GM12892 (cell line): ENCODE results near the gene CUBN.

ENCODE experiments used
- DNase-seq: peaks from one replicate; pipeline ENCODE4 v3.0.0; 2011; ENCODE audit not compliant: insufficient read length
- FAIRE-seq: peaks from 2 replicates; lab custom pipeline; 2011; peaks lifted over from hg19 to GRCh38; lab: Jason Lieb, UNC
- POLR2A ChIP-seq: IDR thresholded peaks from 2 replicates; pipeline ENCODE4 v1.6.1; 2011; ENCODE audit warnings: low read depth, low read length, control low read depth
- POLR2AphosphoS5 ChIP-seq: IDR thresholded peaks from 2 replicates; pipeline ENCODE4 v1.6.1; 2011; ENCODE audit warnings: low read depth, low read length, control low read depth
- TAF1 ChIP-seq: IDR thresholded peaks from 2 replicates; pipeline ENCODE4 v1.6.1; 2011; ENCODE audit warnings: low read depth, mild to moderate bottlenecking, control low read depth, low read length, borderline replicate concordance

The CUBN gene

DNA sequence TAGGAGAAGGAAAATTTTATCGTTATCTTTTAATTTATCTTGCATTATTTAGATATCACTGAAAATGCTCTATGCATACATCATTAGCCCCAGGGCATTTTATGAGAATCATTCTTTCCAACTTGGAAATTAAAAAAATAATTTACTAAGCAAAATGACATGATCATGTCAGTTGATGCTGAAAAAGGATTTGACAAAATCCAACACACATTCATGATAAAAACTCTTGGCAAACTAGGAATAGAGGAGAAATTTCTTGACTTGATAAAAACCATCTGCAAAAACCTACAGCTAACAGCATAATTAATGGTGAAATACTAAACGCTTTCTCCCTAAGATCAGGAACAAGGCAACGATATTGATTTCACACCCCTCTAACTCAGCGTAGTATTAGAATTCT, 272.2 kb downstream of the CUBN start:
- TF ChIP-seq TAF1 (no peak), POLR2A (no peak), POLR2AphosphoS5 (no peak)
- DNase-seq (no peak), FAIRE-seq (no peak)

DNA sequence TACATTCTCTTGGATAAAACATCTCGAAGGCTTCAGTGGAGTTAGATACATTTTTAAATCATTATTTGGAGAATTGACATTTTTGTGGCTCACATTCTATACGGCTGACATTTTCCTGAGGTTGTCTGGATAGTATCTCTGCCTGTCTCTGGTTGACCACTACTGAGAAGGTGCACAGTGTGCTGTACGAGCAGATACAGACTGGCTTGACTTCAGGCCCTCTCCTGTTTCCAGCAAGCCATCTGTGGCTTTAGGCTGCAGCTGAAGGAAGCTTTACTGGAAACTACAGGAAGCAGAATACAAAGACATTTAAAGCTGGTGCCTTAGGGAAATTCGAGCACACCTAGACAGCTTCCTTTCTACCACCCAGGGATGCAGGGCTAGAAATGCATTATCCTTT, 273.0 kb downstream of the CUBN start:
- FAIRE-seq (peak; percentile 36), DNase-seq (no peak)
- TF ChIP-seq TAF1: no peak
- TF ChIP-seq POLR2AphosphoS5: no peak
- TF ChIP-seq POLR2A: no peak

DNA sequence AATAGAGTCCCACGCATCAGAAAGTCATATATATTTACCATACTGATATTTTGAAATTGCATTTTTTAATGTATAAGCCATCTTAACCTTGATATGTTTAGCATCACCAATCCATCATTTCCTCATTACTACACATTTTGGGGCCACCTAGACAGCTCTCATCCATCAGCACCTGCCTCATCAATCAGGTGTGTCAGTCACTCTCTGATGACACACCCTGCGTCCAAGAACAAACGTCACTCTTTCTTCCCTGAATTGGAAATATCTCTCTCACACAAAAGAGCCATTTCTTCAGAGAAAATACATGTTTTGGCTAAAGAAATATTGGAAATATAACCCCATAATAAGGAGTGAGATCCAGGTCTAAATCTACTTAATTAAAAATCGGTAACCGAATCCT, 273.5 kb downstream of the CUBN start:
- DNase-seq: no peak
- no peak for FAIRE-seq

DNA sequence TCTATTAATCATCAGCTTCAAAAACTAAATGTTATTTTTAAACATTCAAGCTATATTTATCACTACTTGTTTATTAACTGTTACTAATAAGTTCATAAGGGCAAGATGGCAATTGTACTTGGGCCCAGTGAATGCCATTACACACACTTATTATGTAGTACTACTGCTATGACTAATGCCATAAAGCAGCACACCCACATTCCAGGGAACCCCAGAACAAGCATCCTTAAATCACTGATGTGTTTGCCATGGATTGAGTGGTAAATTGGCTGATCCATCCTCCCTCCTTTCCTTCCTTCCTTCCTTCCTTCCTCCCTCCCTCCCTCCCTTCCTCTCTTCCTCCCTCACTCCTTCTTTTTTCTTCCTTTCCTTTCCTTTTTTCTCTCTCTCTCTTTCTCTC, 275.0 kb downstream of the CUBN start:
- no peak for FAIRE-seq
- no peak for DNase-seq
- TF ChIP-seq POLR2A (no peak), POLR2AphosphoS5 (no peak), TAF1 (no peak)

More for the DNA sequence above, 273.5 kb downstream of the CUBN start:
- TF ChIP-seq TAF1 (no peak), POLR2A (no peak), POLR2AphosphoS5 (no peak)

DNA sequence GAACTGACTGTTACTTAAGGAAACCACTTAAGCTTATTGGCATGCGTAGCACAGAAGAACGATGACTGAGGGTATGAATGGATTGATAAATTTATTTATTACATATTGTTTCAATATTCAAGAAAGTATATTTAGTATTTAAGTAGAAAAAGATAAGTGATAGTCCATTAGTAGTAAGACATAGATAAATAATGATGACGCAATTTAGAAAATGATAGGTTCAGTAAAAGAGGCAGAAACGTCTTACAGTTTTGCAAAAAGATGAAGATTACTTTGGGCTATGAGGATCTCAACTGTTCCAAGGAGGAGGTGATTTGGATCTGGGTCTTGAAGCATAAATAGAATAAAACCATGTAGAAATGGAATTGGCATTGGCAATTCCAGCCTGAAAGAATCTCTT, 275.8 kb downstream of the CUBN start:
- no peak for TF ChIP-seq POLR2AphosphoS5
- no peak for TF ChIP-seq POLR2A
- TF ChIP-seq TAF1: no peak
- no peak for FAIRE-seq

DNA sequence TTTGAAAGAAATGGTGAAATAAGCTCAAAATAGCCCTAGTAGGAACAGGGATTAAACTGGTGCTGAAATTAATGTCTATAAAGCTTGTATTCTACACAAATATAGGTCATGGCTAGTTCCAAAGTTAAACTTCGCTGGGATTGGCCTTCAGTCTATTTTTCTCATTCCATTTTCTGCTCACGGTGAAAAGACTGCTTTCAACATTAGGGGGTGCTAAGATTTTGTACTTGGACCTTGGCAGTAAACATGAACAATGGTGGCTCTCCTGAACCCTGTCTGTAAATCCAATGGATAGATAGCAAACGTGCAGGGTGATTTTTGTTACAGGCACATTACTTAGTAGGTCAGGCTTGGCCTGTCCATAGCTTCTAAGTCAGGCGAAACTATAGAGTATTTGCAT, 276.4 kb downstream of the CUBN start:
- no peak for DNase-seq
- TF ChIP-seq TAF1 (no peak), POLR2AphosphoS5 (no peak), POLR2A (no peak)

More for the DNA sequence above, 275.8 kb downstream of the CUBN start:
- DNase-seq: no peak

DNA sequence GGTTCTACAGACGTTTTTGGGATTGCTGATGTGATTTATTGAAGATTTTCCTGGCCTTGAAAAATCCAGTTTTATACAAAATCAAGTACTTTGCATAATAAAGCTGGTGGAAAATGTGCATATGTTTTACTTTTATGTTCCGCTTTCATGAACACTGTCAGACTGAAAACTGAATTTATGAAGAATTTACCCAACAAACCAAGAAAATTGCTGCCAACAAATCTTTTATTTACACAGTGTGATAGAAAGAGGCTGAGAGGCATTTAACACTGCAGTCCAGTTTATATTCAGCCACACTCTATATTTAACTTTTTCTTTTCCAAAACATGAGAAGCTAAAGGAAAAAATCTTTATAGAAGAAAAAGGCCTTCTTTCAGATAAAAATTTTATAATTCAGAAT, 277.0 kb downstream of the CUBN start:
- FAIRE-seq: no peak
- TF ChIP-seq POLR2A: no peak
- TF ChIP-seq TAF1: no peak
- no peak for TF ChIP-seq POLR2AphosphoS5
- DNase-seq: no peak

More for the DNA sequence above, 276.4 kb downstream of the CUBN start:
- FAIRE-seq: no peak

DNA sequence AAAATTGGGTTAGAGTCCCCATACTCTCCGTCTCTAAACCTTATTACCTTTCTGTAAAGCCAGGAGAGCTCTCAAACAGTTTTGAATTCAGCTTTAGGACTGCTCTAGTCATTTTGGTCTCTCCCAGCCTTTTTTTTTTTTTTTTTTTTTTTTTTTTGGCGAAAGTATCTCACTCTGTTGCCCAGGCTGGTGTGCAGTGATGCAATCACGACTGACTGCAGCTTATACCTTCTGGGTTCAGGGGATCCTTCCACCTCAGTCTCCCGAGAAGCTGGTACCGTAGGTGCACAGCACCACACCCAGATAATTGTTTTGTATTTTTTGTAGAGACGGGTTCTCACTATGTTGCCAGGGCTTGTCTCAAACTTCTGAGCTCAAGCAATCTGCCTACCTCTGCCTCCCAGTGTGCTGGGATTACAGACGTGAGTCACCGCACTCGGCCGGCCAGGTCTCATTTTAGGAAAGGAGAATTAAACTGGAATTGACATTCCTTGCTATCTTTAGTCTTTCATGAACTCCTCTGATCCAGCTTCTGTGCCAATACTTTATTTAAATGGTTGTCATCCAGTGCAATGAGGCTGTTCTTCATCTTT, 281.0 kb downstream of the CUBN start:
- DNase-seq (no peak), FAIRE-seq (no peak)
- TF ChIP-seq POLR2AphosphoS5: no peak
- TF ChIP-seq TAF1: no peak

DNA sequence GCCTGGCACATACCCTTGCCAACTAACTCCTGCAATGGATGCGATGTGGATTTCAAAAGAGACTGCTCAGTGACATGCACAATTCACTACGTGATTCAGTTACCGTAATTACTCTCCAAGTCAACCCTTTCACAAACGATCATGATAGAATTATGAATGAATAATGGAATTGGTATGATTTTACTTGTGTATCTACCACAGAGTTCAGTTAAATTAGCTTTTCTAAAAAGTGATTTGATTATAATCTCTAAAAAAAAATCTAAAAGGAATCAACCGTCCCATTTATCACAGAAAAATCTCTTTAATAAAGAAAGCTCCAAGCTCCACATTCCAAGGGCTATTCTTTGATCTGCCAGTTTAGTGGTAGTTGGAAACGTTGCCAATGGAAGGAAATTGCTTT, 282.0 kb downstream of the CUBN start:
- DNase-seq: no peak
- no peak for FAIRE-seq
- TF ChIP-seq POLR2A (no peak), TAF1 (no peak), POLR2AphosphoS5 (no peak)

DNA sequence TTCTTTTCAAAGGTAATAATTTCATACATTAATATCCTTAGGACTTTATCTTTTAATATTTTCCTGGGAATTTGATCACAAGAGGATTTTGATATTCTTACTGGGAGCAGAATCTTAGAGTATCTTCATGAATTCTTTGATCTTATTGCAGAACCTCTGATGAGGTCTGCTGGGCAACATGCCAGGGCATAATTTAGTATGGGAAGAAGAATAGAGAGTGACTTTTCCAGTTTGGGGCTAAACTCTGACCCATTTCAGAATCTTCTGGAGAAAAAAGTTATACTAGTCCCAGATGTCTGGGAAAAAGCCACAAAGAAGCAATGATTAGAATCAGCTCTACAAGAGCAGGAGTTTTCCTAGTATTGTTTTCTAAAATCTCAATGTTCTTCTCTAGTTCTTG, 284.4 kb downstream of the CUBN start:
- no peak for FAIRE-seq
- no peak for DNase-seq
- no peak for TF ChIP-seq TAF1
- TF ChIP-seq POLR2A: no peak
- no peak for TF ChIP-seq POLR2AphosphoS5

DNA sequence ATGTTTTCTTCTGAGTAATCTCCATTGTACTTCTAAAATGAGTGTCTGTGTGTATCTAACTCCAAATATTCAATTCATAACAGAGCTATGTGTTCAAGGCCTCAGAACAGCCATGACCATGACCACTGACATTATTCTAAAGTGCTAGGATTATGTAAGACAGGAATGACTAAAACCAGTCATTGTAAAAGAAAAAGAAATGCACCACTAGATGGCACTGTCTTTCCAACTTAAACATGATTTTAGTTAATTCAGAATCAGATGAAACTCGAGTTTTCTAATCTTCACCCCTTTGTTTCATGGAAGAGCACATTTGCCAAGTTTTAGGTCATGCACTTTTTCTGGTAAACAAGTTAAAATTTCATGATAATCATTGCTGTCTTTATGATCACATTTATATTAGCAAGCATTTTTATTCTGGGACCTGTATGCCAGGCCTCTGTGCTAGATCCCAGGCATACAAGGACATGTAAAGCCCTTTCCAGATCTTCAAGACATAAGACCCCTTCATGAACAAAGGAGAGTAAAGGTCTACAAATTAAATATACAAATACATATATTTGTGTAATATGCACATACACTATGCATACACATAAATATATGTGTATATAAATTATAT, 286.2 kb downstream of the CUBN start:
- no peak for DNase-seq
- TF ChIP-seq POLR2AphosphoS5 (no peak), TAF1 (no peak), POLR2A (no peak)
- FAIRE-seq: no peak

DNA sequence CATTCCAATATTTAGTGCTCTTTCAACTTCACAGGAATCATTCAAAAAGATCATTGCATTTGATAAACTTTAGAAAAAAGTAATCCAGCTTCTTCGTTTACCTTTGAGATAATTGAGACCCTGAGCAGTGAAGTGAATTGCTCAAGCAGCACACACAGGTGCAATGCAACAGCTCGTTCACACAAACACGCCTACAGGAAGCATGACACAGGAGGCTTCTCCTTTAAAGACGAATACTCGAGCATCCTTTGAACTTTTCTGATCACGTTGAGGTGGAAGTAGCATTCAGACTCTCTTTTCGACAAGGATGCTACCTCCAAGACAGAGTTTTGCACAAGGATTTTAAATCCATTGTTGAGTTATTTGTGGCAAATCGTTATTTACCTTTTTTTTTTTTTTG, 294.4 kb downstream of the CUBN start:
- FAIRE-seq (no peak), DNase-seq (no peak)
- TF ChIP-seq POLR2AphosphoS5 (no peak), TAF1 (no peak), POLR2A (no peak)
